Kidney (tissue), 14 donors: ENCODE data around the gene CFAP65. TPM values are rescaled to one million over a fixed set of nuclear protein-coding genes. Genes with fewer than 3 reads are reported as not detected.

Experiments used
- DNase-seq, 5 donors: peaks; one replicate each; pipeline ENCODE4 v3.0.0-alpha.2; 2013 to 2020
- FAIRE-seq: peaks from 2 replicates; lab custom pipeline; 2012; peaks lifted over from hg19 to GRCh38; lab: Jason Lieb, UNC
- H3K27ac ChIP-seq, 2 donors: one replicate each; pipeline ENCODE4 v1.7.0; 2013; ENCODE audit warnings: low read depth in 2 of 2, low read length in 2 of 2, inconsistent platforms in 1 of 2
- H3K27me3 ChIP-seq: one replicate; pipeline ENCODE4 v1.7.1; 2013; ENCODE audit warnings: low read length, inconsistent platforms; ENCODE audit not compliant: control insufficient read depth, insufficient read depth
- H3K36me3 ChIP-seq, 3 donors: one replicate each; pipeline versions ENCODE4 v1.7.0 to v1.7.1; 2013; ENCODE audit warnings: low read length in 3 of 3, control low read depth in 1 of 3, inconsistent platforms in 1 of 3; ENCODE audit not compliant: insufficient read depth in 3 of 3, control insufficient read depth in 2 of 3
- H3K4me1 ChIP-seq, 3 donors: one replicate each; pipeline versions ENCODE4 v1.7.0 to v1.7.1; 2013; ENCODE audit warnings: low read length in 3 of 3, inconsistent platforms in 1 of 3, low read depth in 1 of 3; ENCODE audit not compliant: control insufficient read depth in 2 of 3, insufficient read depth in 2 of 3
- H3K4me3 ChIP-seq, 3 donors: one replicate each; pipeline versions ENCODE4 v1.7.0 to v1.8.1; 2013; ENCODE audit warnings: low read length in 3 of 3, control low read depth in 1 of 3, inconsistent platforms in 1 of 3
- H3K9ac ChIP-seq, 3 donors: one replicate each; pipeline versions ENCODE4 v1.7.0 to v1.7.1; 2013; ENCODE audit warnings: low read length in 3 of 3, control low read depth in 1 of 3, inconsistent platforms in 1 of 3
- H3K9me3 ChIP-seq, 3 donors: one replicate each; pipeline versions ENCODE4 v1.7.0 to v1.7.1; 2013; ENCODE audit warnings: low read length in 3 of 3, control low read depth in 1 of 3, inconsistent platforms in 1 of 3; ENCODE audit not compliant: control insufficient read depth in 2 of 3, insufficient read depth in 1 of 3
- intact Hi-C: fragments of 100-400 bp; cut with DNase I; formaldehyde crosslinking; loops from one replicate; pipeline ENCODE4 v1.11.1; 2022
- polyA plus RNA-seq: library from polyadenylated mRNA; stranded (reverse); fragments of 350-450 nt; fragmentation: Illumina TruSeq; extraction: RNeasy Lipid Tissue Mini Kit (QIAGEN cat#74804); gene quantifications from one replicate; pipeline ENCODE4 v1.2.3, GENCODE V29; 2014; ENCODE audit warnings: low read depth, low replicate concordance; ENCODE audit not compliant: insufficient read depth
- total RNA-seq: library from RNA; stranded (reverse); fragmentation: NEBNext Ultra II Directional; extraction: Animal tissue kit (Norgen Biotek cat#: 25700); gene quantifications from one replicate; pipeline ENCODE4 v1.2.1, GENCODE V29; 2021
- TF ChIP-seq, protein P1 (sequence below): IDR thresholded peaks from 3 replicates; pipeline ENCODE4 v1.5.1; 2012; ENCODE audit warnings: mild to moderate bottlenecking, moderate library complexity, borderline replicate concordance; ENCODE audit not compliant: insufficient read depth; ENCODE audit errors: extremely low read depth
- donor health status: control.
- donor health status: control.
- donor health status: control.
- donor health status: control.
- donor health status: control.
- donor health status: DM: yes; HTN: yes; CAD: no.
- donor health status: Normal renal cell carcinoma (clear cell type).

The CFAP65 gene
- total and polyA plus RNA-seq, 2 donors from 2014 or later, result 0.73 to 2.0 TPM

DNA sequence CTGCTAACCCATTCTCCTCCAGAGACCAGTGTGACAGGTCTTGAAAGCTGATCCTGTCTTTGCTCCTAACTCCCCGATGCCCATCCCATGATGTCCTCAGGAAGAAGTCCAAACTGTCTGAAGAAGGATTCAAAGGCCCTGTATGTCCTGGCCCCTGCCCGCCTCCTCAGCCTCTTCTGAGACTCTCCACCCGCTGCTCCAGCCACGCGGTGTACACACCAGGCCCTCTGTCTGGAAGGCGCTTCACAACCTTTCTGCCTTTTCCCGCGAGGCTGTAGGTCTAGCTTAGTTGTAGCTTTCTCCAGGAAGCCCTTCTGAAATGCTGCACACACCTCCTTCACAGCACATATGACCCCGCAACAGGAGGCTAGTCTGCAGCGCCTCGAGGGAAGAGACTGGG, 24.6 kb downstream of the CFAP65 start:
- Histone ChIP-seq H3K9ac (no peak overlapping the region), H3K4me1 (no peaks in the 10 kb centered on the region), H3K36me3 (no peaks in the 10 kb centered on the region), H3K4me3 (no peak overlapping the region), H3K27ac (no peak overlapping the region), H3K9me3 (no peaks in the 10 kb centered on the region), H3K27me3 (no peaks in the 10 kb centered on the region)
- DNase-seq (peak in 1 of 5 donors; percentile 29), FAIRE-seq (no peak)
- TF ChIP-seq, protein P1, sequence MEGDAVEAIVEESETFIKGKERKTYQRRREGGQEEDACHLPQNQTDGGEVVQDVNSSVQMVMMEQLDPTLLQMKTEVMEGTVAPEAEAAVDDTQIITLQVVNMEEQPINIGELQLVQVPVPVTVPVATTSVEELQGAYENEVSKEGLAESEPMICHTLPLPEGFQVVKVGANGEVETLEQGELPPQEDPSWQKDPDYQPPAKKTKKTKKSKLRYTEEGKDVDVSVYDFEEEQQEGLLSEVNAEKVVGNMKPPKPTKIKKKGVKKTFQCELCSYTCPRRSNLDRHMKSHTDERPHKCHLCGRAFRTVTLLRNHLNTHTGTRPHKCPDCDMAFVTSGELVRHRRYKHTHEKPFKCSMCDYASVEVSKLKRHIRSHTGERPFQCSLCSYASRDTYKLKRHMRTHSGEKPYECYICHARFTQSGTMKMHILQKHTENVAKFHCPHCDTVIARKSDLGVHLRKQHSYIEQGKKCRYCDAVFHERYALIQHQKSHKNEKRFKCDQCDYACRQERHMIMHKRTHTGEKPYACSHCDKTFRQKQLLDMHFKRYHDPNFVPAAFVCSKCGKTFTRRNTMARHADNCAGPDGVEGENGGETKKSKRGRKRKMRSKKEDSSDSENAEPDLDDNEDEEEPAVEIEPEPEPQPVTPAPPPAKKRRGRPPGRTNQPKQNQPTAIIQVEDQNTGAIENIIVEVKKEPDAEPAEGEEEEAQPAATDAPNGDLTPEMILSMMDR, result no peak
- intact Hi-C loops, result no loop called here

DNA sequence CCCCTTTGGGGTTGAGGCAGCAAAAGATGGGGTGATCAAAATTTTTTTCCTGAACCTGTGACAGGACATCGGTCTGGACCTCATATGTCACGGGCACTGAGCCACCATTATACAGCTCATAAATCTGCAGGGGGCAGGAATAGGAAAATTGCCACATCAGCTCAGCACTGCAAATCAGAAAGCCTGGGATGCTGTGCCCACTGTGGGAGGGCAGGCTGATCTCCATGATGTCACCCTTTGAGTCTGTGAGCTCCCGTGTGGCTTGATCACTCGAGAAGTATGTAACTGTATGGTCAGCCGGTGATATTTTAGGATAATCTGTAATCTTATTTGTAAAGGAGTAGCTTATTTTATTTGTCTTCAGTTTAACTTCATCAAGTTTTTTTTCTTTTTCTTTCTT, 30.4 kb downstream of the CFAP65 start:
- H3K4me1 ChIP-seq, result no peaks in the 10 kb centered on the region
- no peak overlapping the region for H3K27ac ChIP-seq
- DNase-seq (no peak), FAIRE-seq (no peak)
- intact Hi-C loops, result no loop called here
- no peaks in the 10 kb centered on the region for H3K9me3 ChIP-seq
- H3K36me3 ChIP-seq, result no peaks in the 10 kb centered on the region
- no peaks in the 10 kb centered on the region for H3K27me3 ChIP-seq
- no peak overlapping the region for H3K4me3 ChIP-seq
- TF ChIP-seq, protein P1, result no peak
- H3K9ac ChIP-seq, result no peak overlapping the region

DNA sequence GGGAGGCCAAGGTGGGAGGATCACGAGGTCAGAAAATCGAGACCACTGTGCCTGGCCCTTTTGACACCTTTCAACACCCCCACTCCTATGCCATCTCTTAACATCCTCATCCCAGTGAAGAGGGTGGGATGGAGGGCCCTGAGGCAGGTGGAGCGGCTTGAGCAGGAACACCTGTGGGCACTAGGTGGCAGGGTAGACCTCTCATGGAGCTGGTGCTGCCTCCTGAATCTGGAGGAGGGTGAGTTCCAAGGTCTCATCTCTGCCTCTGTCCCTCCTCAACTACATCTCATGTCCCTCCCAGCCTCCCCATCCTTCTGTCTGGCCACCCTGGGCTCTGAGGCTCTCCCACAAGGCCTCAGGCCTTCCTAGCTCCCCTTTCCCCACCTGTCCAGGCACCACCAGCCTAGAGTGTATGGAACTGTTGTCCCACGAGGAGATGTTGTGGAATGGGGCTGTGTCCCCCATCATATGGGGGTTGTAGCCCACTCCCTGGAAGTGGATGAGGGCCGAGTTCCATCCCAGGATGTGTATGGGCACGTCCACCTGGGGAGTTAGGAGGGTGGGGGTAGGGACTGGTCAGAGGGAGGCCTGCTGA, 31.1 kb downstream of the CFAP65 start:
- Histone ChIP-seq H3K4me3 (no peak overlapping the region), H3K36me3 (no peaks in the 10 kb centered on the region), H3K27me3 (no peaks in the 10 kb centered on the region), H3K9ac (no peak overlapping the region), H3K9me3 (no peaks in the 10 kb centered on the region), H3K27ac (no peak overlapping the region), H3K4me1 (no peaks in the 10 kb centered on the region)
- intact Hi-C loops, result no loop called here
- TF ChIP-seq, protein P1, result peak; percentile 32
- DNase-seq (peak in 2 of 5 donors; percentile 10 to 19), FAIRE-seq (no peak)

DNA sequence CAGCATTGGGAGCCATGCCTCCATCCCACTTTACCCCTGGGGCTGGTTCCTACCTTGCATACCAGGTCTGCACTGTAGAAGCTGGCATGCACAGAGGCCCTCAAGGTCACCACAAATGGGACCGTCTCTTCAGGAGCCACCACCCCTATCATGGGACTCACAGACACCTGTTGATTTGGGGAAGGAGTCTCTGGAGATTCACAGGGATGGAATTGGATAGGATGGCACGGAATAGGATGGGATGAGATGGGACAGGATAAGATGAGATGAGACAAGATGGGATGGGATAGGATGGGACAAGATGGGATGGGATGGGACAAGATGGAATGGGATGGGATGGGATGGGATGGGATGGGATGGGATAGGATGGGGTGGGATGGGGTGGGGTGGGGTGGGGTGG, 32.0 kb downstream of the CFAP65 start:
- TF ChIP-seq, protein P1, result no peak
- H3K36me3 ChIP-seq, result no peaks in the 10 kb centered on the region
- DNase-seq, result no peak
- H3K9me3 ChIP-seq, result no peaks in the 10 kb centered on the region
- H3K4me1 ChIP-seq, result no peaks in the 10 kb centered on the region
- H3K9ac ChIP-seq, result no peak overlapping the region
- H3K27me3 ChIP-seq, result no peaks in the 10 kb centered on the region
- no peak for FAIRE-seq
- intact Hi-C loops, result no loop called here
- no peak overlapping the region for H3K27ac ChIP-seq
- no peak overlapping the region for H3K4me3 ChIP-seq
